Brain microvascular endothelial cell (primary cell): ENCODE measurements around the gene TRIM33.
"Not testable (repeated sequence)": the region's sequence is repeated elsewhere in the genome, so short reads cannot be mapped to it uniquely, and the experiment has no call there.

ENCODE experiments used
- DNase-seq: peaks from one replicate; pipeline ENCODE4 v3.0.0-alpha.2; 2020
- H3K27ac ChIP-seq: fragments of 250-450 bp; sonication (Bioruptor Pico); 2 replicates; pipeline ENCODE4 v1.5.1; 2020; ENCODE audit warnings: mild to moderate bottlenecking, moderate library complexity
- H3K27me3 ChIP-seq: fragments of 250-450 bp; sonication (Bioruptor Pico); replicated peaks from 2 replicates; pipeline ENCODE4 v1.5.1; 2020; ENCODE audit warnings: mild to moderate bottlenecking
- H3K36me3 ChIP-seq: fragments of 250-450 bp; sonication (Bioruptor Pico); replicated peaks from 2 replicates; pipeline ENCODE4 v1.5.1; 2020; ENCODE audit warnings: mild to moderate bottlenecking
- H3K4me3 ChIP-seq: 2 replicates; pipeline ENCODE4 v1.5.1; 2011; ENCODE audit warnings: low read depth, mild to moderate bottlenecking, control low read depth, low read length, moderate library complexity
- CTCF ChIP-seq: IDR thresholded peaks from 2 replicates; pipeline ENCODE4 v1.5.1; 2011; ENCODE audit warnings: low read depth, mild to moderate bottlenecking, moderate library complexity, low read length, control low read depth, inconsistent platforms; ENCODE audit errors: missing control alignments
- in situ Hi-C: cut with HindIII; loops from 2 replicates; pipeline ENCODE4 v1.10.0; 2017; ENCODE audit warnings: low sequenced_read_pairs, low pct_ligation_motif_present

TRIM33 gene

DNA sequence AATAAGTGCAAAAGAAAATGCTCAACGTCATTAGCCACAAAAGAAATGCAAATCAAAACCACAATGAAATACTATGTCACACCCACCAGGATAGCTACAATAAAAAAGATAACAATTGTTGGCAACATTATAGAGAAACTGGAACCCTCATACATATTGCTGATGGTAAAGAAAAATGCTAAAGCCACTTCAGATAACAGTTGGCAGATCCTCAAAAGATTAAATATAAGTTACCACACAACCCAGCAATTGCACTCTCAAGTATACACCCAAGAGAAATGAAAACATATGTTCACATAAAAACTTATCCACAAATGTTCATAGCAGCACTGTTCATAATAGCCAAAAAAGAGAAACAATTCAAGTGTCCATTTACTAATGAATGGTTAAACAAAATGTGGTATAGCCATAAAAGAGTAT, 20.7 kb downstream of the TRIM33 start:
- H3K36me3 ChIP-seq: no peaks in the 10 kb centered on the region
- H3K4me3 ChIP-seq: no peak overlapping the region
- no peak for TF ChIP-seq CTCF
- H3K27ac ChIP-seq: no peak overlapping the region
- H3K27me3 ChIP-seq: no peaks in the 10 kb centered on the region
- in situ Hi-C loops: no loop called here
- DNase-seq: no peak

GRCh38 chr1:114488739-114489138, 22.3 kb downstream of the TRIM33 start:
- no peaks in the 10 kb centered on the region for H3K36me3 ChIP-seq
- H3K27me3 ChIP-seq: no peaks in the 10 kb centered on the region
- H3K27ac ChIP-seq: no peak overlapping the region
- in situ Hi-C loops: no loop called here
- no peak for TF ChIP-seq CTCF
- DNase-seq: no peak
- H3K4me3 ChIP-seq: no peak overlapping the region

- no peaks in the 10 kb centered on the region for H3K27me3 ChIP-seq
- no peak for TF ChIP-seq CTCF
- no peak overlapping the region for H3K27ac ChIP-seq
- H3K36me3 ChIP-seq: no peaks in the 10 kb centered on the region
- DNase-seq: no peak
- in situ Hi-C loops: no loop called here
- no peak overlapping the region for H3K4me3 ChIP-seq
Measured at GRCh38 chr1:114485286-114485685, 25.7 kb downstream of the TRIM33 start.

- in situ Hi-C loops: no loop called here
- Histone ChIP-seq H3K27me3 (no peaks in the 10 kb centered on the region), H3K4me3 (no peak overlapping the region), H3K36me3 (no peaks in the 10 kb centered on the region), H3K27ac (no peak overlapping the region)
- DNase-seq: no peak
- TF ChIP-seq CTCF: no peak
Measured at GRCh38 chr1:114482585-114482984, 28.4 kb downstream of the TRIM33 start.

DNA sequence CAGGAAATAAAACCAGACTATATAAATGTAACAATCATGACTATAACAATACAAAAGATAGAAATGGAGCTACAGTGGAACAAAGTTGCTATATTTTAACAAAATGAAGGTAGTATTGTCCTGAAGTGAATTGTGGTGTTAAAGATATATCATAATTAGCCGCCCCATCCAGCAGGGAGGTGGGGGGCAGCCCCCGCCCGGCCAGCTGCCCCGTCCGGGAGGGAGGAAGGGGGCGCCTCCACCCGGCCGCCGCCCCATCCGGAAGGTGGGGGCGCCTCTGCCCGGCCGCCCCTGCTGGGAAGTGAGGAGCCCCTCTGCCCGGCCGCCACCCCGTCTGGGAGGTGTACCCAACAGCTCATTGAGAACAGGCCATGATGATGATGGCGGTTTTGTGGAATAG, 31.4 kb downstream of the TRIM33 start:
- H3K27ac ChIP-seq, DNase-seq, H3K36me3 ChIP-seq, H3K27me3 ChIP-seq, H3K4me3 ChIP-seq, in situ Hi-C loops: not testable (repeated sequence)

- Histone ChIP-seq H3K36me3 (no peaks in the 10 kb centered on the region), H3K4me3 (no peak overlapping the region), H3K27me3 (no peaks in the 10 kb centered on the region), H3K27ac (no peak overlapping the region)
- no peak for TF ChIP-seq CTCF
- DNase-seq: no peak
- in situ Hi-C loops: no loop called here
Measured at GRCh38 chr1:114479134-114479533, 31.9 kb downstream of the TRIM33 start.
